Effector memory CD8-positive, alpha-beta T cell (primary cell): Measurements from ENCODE around the gene FYCO1.
A peak's percentile ranks its signal among the peaks of the same experiment; 100 is the strongest.

Experiments used
- ATAC-seq: fragments of 150-1000 bp; cut with Tn5 transposase; replicated peaks from 2 replicates; pipeline ENCODE4 v1.10.0; 2021; ENCODE audit warnings: mild to moderate bottlenecking, moderate library complexity
- DNase-seq, 3 experiments: peaks; one replicate each; pipeline ENCODE4 v3.0.0; 2021
- H3K27ac Mint-ChIP-seq, 2 donors: one replicate each; pipeline ENCODE4 v1.8.0; 2022; ENCODE audit warnings: mild to moderate bottlenecking in 2 of 2, mixed read lengths in 2 of 2, moderate library complexity in 2 of 2
- H3K27me3 Mint-ChIP-seq, 2 donors: one replicate each; pipeline ENCODE4 v1.8.0; 2022; ENCODE audit warnings: mixed read lengths in 2 of 2
- H3K36me3 Mint-ChIP-seq: one replicate; pipeline ENCODE4 v1.8.0; 2022; ENCODE audit warnings: mild to moderate bottlenecking, moderate library complexity, mixed read lengths; ENCODE audit not compliant: insufficient read depth
- H3K4me1 Mint-ChIP-seq, 2 donors: one replicate each; pipeline ENCODE4 v1.8.0; 2022; ENCODE audit warnings: low read depth in 2 of 2, mixed read lengths in 2 of 2
- H3K4me3 Mint-ChIP-seq, 2 donors: one replicate each; pipeline ENCODE4 v1.8.0; 2022; ENCODE audit warnings: mild to moderate bottlenecking in 2 of 2, mixed read lengths in 2 of 2, moderate library complexity in 2 of 2
- H3K9me3 Mint-ChIP-seq, 2 donors: one replicate each; pipeline ENCODE4 v1.8.0; 2022; ENCODE audit warnings: mixed read lengths in 2 of 2

Gene FYCO1

GRCh38 chr3:45960289-45960688 lies 35.3 kb downstream of the FYCO1 start:
- Mint-ChIP-seq H3K27ac (peak overlapping the region; percentile 94 to 96), H3K27me3 (no peaks in the 10 kb centered on the region), H3K4me1 (peaks cover 66 to 71% of the 10 kb centered on the region in 2 donors), H3K4me3 (no peak overlapping the region), H3K9me3 (no peaks in the 10 kb centered on the region), H3K36me3 (peaks cover 77% of the 10 kb centered on the region)
- DNase-seq (no peak), ATAC-seq (no peak)

DNA sequence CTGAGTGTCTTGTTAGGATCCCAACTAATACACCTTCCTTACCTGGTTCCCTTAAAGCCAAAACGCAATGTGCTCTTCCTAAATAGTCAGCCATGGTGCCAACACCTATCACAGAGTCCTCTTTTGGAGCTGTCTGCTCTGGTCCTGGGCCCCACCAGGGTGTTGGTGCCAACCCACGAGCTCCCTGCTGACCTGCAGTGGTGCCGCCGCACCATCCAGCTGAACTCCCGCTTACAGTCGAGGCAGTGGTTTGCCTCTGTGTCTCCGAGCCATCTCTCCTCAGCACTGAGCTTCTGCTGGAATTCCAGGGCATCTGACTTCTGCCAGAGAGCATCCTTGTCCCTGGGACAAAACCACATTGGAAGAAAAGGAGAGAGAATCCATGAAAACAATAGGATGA lies 36.4 kb downstream of the FYCO1 start:
- ATAC-seq (no peak), DNase-seq (no peak)
- no peaks in the 10 kb centered on the region for H3K27me3 Mint-ChIP-seq
- peaks cover 82% of the 10 kb centered on the region for H3K36me3 Mint-ChIP-seq
- no peaks in the 10 kb centered on the region for H3K9me3 Mint-ChIP-seq
- H3K27ac Mint-ChIP-seq: peak overlapping the region; percentile 94 to 96
- peak overlapping the region; percentile 64 to 66 for H3K4me3 Mint-ChIP-seq
- peaks cover 62 to 65% of the 10 kb centered on the region in 2 donors for H3K4me1 Mint-ChIP-seq

DNA sequence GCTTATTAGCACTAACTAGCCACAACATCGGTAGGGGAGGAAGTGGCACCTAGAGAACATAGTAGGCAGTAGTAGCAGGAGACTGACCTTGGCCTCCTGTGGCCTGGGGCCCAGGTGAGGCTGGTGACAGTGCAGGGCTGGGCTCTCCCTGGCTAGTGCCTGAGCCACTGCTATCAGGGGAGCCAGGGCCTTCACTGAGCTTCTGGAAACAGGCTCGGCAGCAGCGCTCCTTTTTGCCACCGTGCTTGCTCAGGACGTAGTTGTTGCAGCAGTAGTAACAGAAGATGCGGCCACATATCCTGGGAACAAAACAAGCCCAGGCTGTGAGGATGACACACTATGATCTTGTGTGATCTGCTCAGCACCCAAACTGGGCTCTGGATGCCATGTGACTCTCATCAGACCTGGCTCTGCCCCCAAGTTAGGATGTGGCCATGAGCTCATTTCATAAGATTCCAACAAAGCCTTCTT lies 37.3 kb downstream of the FYCO1 start:
- peak overlapping the region; percentile 64 to 66 for H3K4me3 Mint-ChIP-seq
- H3K9me3 Mint-ChIP-seq: no peaks in the 10 kb centered on the region
- H3K4me1 Mint-ChIP-seq: peaks cover 57 to 62% of the 10 kb centered on the region in 2 donors
- ATAC-seq (peak; percentile 67), DNase-seq (peak in 1 of 3 experiments; percentile 40)
- peaks cover 84% of the 10 kb centered on the region for H3K36me3 Mint-ChIP-seq
- H3K27me3 Mint-ChIP-seq: no peaks in the 10 kb centered on the region
- peak overlapping the region; percentile 94 to 96 for H3K27ac Mint-ChIP-seq

GRCh38 chr3:45957586-45957985 lies 38.0 kb downstream of the FYCO1 start:
- Mint-ChIP-seq H3K4me3 (peak overlapping the region; percentile 64 to 66), H3K36me3 (peaks cover 89% of the 10 kb centered on the region), H3K27ac (peak overlapping the region; percentile 94 to 96), H3K27me3 (no peaks in the 10 kb centered on the region), H3K9me3 (no peaks in the 10 kb centered on the region), H3K4me1 (peaks cover 55 to 60% of the 10 kb centered on the region in 2 donors)
- ATAC-seq (no peak), DNase-seq (no peak)

- H3K4me1 Mint-ChIP-seq: peaks cover 65 to 68% of the 10 kb centered on the region in 2 donors
Observed at GRCh38 chr3:45955706-45956105, 39.9 kb downstream of the FYCO1 start.

GRCh38 chr3:45955017-45955647 lies 40.5 kb downstream of the FYCO1 start:
- DNase-seq (no peak), ATAC-seq (no peak)
- no peak overlapping the region for H3K4me3 Mint-ChIP-seq
- H3K4me1 Mint-ChIP-seq: peaks cover 68 to 71% of the 10 kb centered on the region in 2 donors
- peaks cover 90% of the 10 kb centered on the region for H3K36me3 Mint-ChIP-seq
- peak overlapping the region; percentile 31 to 72 for H3K27ac Mint-ChIP-seq
- H3K9me3 Mint-ChIP-seq: no peaks in the 10 kb centered on the region
- H3K27me3 Mint-ChIP-seq: no peaks in the 10 kb centered on the region

More at GRCh38 chr3:45955706-45956105, 39.9 kb downstream of the FYCO1 start:
- DNase-seq (no peak), ATAC-seq (no peak)
- Mint-ChIP-seq H3K27me3 (no peaks in the 10 kb centered on the region), H3K4me3 (peak overlapping the region in 1 of 2 donors; percentile 29), H3K9me3 (no peaks in the 10 kb centered on the region), H3K36me3 (peaks cover 89% of the 10 kb centered on the region), H3K27ac (peak overlapping the region in 1 of 2 donors; percentile 72)

- Mint-ChIP-seq H3K4me1 (peaks cover 72 to 73% of the 10 kb centered on the region in 2 donors), H3K4me3 (no peak overlapping the region), H3K9me3 (no peaks in the 10 kb centered on the region), H3K27me3 (no peaks in the 10 kb centered on the region), H3K36me3 (peaks cover 90% of the 10 kb centered on the region), H3K27ac (peak overlapping the region; percentile 31 to 92)
- no peak for DNase-seq
- no peak for ATAC-seq
Observed at GRCh38 chr3:45954306-45954705, 41.3 kb downstream of the FYCO1 start.

- Mint-ChIP-seq H3K36me3 (peaks cover 87% of the 10 kb centered on the region), H3K27ac (peak overlapping the region; percentile 86 to 92), H3K4me3 (no peak overlapping the region), H3K27me3 (no peaks in the 10 kb centered on the region), H3K9me3 (no peaks in the 10 kb centered on the region), H3K4me1 (peaks cover 72 to 73% of the 10 kb centered on the region in 2 donors)
- ATAC-seq (no peak), DNase-seq (no peak)
Observed at GRCh38 chr3:45953536-45953935, 42.1 kb downstream of the FYCO1 start.

DNA sequence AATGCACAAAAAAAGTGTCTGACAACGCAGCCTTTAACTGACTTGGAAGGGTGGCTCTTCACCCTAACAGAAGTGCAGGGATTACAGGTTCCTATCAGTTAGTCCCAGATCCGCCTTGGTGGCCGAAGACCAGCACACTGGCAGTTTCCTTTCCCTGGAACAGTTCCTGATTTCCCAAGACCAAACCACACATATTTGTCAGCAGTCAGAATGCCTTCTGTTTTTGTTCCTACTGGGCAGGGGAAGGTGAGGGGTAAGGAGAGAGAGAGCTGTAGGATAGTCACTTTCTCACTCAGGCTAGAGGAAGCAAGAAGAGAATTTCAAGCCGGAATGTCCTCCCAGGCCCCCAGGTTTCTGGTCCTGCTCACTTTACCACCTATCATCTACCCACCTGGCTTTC lies 43.2 kb downstream of the FYCO1 start:
- Mint-ChIP-seq H3K27me3 (no peaks in the 10 kb centered on the region), H3K36me3 (peaks cover 90% of the 10 kb centered on the region), H3K27ac (peak overlapping the region; percentile 86 to 92), H3K9me3 (no peaks in the 10 kb centered on the region), H3K4me3 (peak overlapping the region; percentile 34 to 87), H3K4me1 (peaks cover 70 to 71% of the 10 kb centered on the region in 2 donors)
- DNase-seq: no peak
- no peak for ATAC-seq

GRCh38 chr3:45951946-45952345 lies 43.7 kb downstream of the FYCO1 start:
- Mint-ChIP-seq H3K9me3 (no peaks in the 10 kb centered on the region), H3K27ac (peak overlapping the region; percentile 86 to 92), H3K27me3 (no peaks in the 10 kb centered on the region), H3K36me3 (peaks cover 89% of the 10 kb centered on the region), H3K4me1 (peaks cover 69 to 73% of the 10 kb centered on the region in 2 donors), H3K4me3 (peak overlapping the region; percentile 61 to 87)
- ATAC-seq (no peak), DNase-seq (no peak)

GRCh38 chr3:45950686-45951600 lies 44.7 kb downstream of the FYCO1 start:
- peak; percentile 58 to 67 (median 65) for DNase-seq
- peak overlapping the region; percentile 61 to 87 for H3K4me3 Mint-ChIP-seq
- H3K27me3 Mint-ChIP-seq: no peaks in the 10 kb centered on the region
- peaks cover 78 to 83% of the 10 kb centered on the region in 2 donors for H3K4me1 Mint-ChIP-seq
- H3K36me3 Mint-ChIP-seq: peaks cover 91% of the 10 kb centered on the region
- ATAC-seq: peak; percentile 90
- H3K27ac Mint-ChIP-seq: peak overlapping the region; percentile 86 to 92
- H3K9me3 Mint-ChIP-seq: no peaks in the 10 kb centered on the region

DNA sequence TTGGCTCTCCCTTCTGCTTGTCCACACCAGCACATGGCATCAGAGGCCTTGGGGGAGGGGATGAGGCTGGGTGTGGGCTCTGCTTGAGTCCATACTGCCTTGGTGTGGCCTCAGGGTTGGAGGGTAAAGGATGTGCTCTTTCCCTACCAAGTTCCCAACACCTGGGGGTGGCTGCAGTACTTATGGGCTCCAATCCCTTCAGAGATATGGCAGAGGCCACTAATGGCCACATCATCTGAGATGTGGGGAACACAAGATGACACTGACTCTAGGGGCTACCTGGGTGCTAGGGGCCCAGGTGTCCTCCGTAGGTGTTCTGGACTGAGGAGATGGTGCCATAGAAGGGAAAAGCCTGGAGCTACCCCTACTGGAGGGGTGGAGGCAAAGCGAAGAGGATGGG lies 45.5 kb downstream of the FYCO1 start:
- no peak for DNase-seq
- Mint-ChIP-seq H3K9me3 (no peaks in the 10 kb centered on the region), H3K4me3 (peak overlapping the region; percentile 61 to 87), H3K27ac (peak overlapping the region; percentile 86 to 92), H3K36me3 (peaks cover 93% of the 10 kb centered on the region), H3K27me3 (no peaks in the 10 kb centered on the region), H3K4me1 (peaks cover 86% of the 10 kb centered on the region in 2 donors)
- ATAC-seq: no peak

GRCh38 chr3:45949432-45949831 lies 46.2 kb downstream of the FYCO1 start:
- no peak for DNase-seq
- Mint-ChIP-seq H3K9me3 (no peaks in the 10 kb centered on the region), H3K27ac (peak overlapping the region; percentile 86 to 92), H3K4me3 (peak overlapping the region; percentile 61 to 87), H3K36me3 (peaks cover 92% of the 10 kb centered on the region), H3K4me1 (peaks cover 88 to 91% of the 10 kb centered on the region in 2 donors), H3K27me3 (no peaks in the 10 kb centered on the region)
- ATAC-seq: no peak
